ENCODE results near the gene MYO18A. TPM values are rescaled to one million over a fixed set of nuclear protein-coding genes. Genes with fewer than 3 reads are reported as not detected.
A peak's percentile ranks its signal among the peaks of the same experiment; 100 is the strongest.

MYO18A gene
- total RNA-seq, 2 donors from 2014 or later, result 106 to 332 TPM

GRCh38 chr17:29126268-29126930 lies 53.8 kb downstream of the MYO18A start:
- no peak overlapping the region for H3K27ac ChIP-seq
- H3K4me3 ChIP-seq, result no peak overlapping the region
- no peaks in the 10 kb centered on the region for H3K9me3 ChIP-seq
- no peaks in the 10 kb centered on the region for H3K27me3 ChIP-seq (replicated peaks; ENCODE audit: insufficient read depth)
- no peak for DNase-seq (ENCODE audit: low spot score)
- H3K36me3 ChIP-seq, result peaks cover 11% of the 10 kb centered on the region
- H3K4me1 ChIP-seq (ENCODE audit: control insufficient read depth in 1 of 2, low read depth in 2 of 2), result peaks cover 0 to 34% of the 10 kb centered on the region in 2 donors
- TF ChIP-seq CTCF (IDR thresholded peaks at IDR 0.05), result no peak
- ATAC-seq (ENCODE audit: insufficient number of reproducible peaks, low FRiP score, low read depth), result no peak

- ATAC-seq (ENCODE audit: insufficient number of reproducible peaks, low FRiP score, low read depth) (no peak), DNase-seq (ENCODE audit: low spot score) (no peak)
- Histone ChIP-seq H3K4me1 (ENCODE audit: control insufficient read depth in 1 of 2, low read depth in 2 of 2) (peaks cover 0 to 27% of the 10 kb centered on the region in 2 donors), H3K9me3 (no peaks in the 10 kb centered on the region), H3K4me3 (no peak overlapping the region), H3K27me3 (replicated peaks; ENCODE audit: insufficient read depth) (no peaks in the 10 kb centered on the region), H3K36me3 (peaks cover 19% of the 10 kb centered on the region), H3K27ac (no peak overlapping the region)
- no peak for TF ChIP-seq CTCF (IDR thresholded peaks at IDR 0.05)
These were observed 54.5 kb downstream of the MYO18A start for GRCh38 chr17:29125651-29126050.

GRCh38 chr17:29124925-29125273 lies 55.3 kb downstream of the MYO18A start:
- no peak for ATAC-seq (ENCODE audit: insufficient number of reproducible peaks, low FRiP score, low read depth)
- Histone ChIP-seq H3K27ac (no peak overlapping the region), H3K27me3 (replicated peaks; ENCODE audit: insufficient read depth) (no peaks in the 10 kb centered on the region)

GRCh38 chr17:29124135-29124924 lies 55.9 kb downstream of the MYO18A start:
- Histone ChIP-seq H3K27ac (no peak overlapping the region), H3K4me1 (ENCODE audit: control insufficient read depth in 1 of 2, low read depth in 2 of 2) (peaks cover 0 to 20% of the 10 kb centered on the region in 2 donors), H3K9me3 (no peaks in the 10 kb centered on the region), H3K4me3 (no peak overlapping the region), H3K36me3 (peaks cover 28% of the 10 kb centered on the region), H3K27me3 (replicated peaks; ENCODE audit: insufficient read depth) (no peaks in the 10 kb centered on the region)
- no peak for DNase-seq (ENCODE audit: low spot score)
- TF ChIP-seq CTCF (IDR thresholded peaks at IDR 0.05), result peak; percentile 57
- ATAC-seq (ENCODE audit: insufficient number of reproducible peaks, low FRiP score, low read depth), result peak; percentile 82

More at GRCh38 chr17:29124925-29125273, 55.3 kb downstream of the MYO18A start:
- H3K4me1 ChIP-seq (ENCODE audit: control insufficient read depth in 1 of 2, low read depth in 2 of 2), result peaks cover 0 to 25% of the 10 kb centered on the region in 2 donors
- H3K4me3 ChIP-seq, result no peak overlapping the region
- H3K9me3 ChIP-seq, result no peaks in the 10 kb centered on the region
- peaks cover 26% of the 10 kb centered on the region for H3K36me3 ChIP-seq
- DNase-seq (ENCODE audit: low spot score), result no peak
- TF ChIP-seq CTCF (IDR thresholded peaks at IDR 0.05), result no peak

- Histone ChIP-seq H3K4me1 (ENCODE audit: control insufficient read depth in 1 of 2, low read depth in 2 of 2) (peaks cover 0 to 14% of the 10 kb centered on the region in 2 donors), H3K27me3 (replicated peaks; ENCODE audit: insufficient read depth) (no peaks in the 10 kb centered on the region), H3K27ac (no peak overlapping the region), H3K9me3 (no peaks in the 10 kb centered on the region), H3K4me3 (no peak overlapping the region), H3K36me3 (peaks cover 39% of the 10 kb centered on the region)
- no peak for TF ChIP-seq CTCF (IDR thresholded peaks at IDR 0.05)
- DNase-seq (ENCODE audit: low spot score), result no peak
- no peak for ATAC-seq (ENCODE audit: insufficient number of reproducible peaks, low FRiP score, low read depth)
These were observed 57.1 kb downstream of the MYO18A start for GRCh38 chr17:29123111-29123510.

Data from thoracic aorta (tissue), 2 donors.